22Rv1 (cell line): ENCODE data around the gene IL2RA.

Experiments used
- CTCF ChIP-seq: fragments of 450-650 bp; IDR thresholded peaks from 2 replicates; pipeline ENCODE4 v1.5.1; 2017; ENCODE audit warnings: mild to moderate bottlenecking
- ZFX ChIP-seq: fragments of 450-650 bp; IDR thresholded peaks from 2 replicates; pipeline ENCODE4 v1.6.1; 2017; ENCODE audit warnings: antibody characterized with exemption, borderline replicate concordance

- TF ChIP-seq CTCF (no peak), ZFX (no peak)
Observed at GRCh38 chr10:6035101-6035834, 26.9 kb downstream of the IL2RA start.
